ENCODE data around the gene SUPT5H.

SUPT5H gene

DNA sequence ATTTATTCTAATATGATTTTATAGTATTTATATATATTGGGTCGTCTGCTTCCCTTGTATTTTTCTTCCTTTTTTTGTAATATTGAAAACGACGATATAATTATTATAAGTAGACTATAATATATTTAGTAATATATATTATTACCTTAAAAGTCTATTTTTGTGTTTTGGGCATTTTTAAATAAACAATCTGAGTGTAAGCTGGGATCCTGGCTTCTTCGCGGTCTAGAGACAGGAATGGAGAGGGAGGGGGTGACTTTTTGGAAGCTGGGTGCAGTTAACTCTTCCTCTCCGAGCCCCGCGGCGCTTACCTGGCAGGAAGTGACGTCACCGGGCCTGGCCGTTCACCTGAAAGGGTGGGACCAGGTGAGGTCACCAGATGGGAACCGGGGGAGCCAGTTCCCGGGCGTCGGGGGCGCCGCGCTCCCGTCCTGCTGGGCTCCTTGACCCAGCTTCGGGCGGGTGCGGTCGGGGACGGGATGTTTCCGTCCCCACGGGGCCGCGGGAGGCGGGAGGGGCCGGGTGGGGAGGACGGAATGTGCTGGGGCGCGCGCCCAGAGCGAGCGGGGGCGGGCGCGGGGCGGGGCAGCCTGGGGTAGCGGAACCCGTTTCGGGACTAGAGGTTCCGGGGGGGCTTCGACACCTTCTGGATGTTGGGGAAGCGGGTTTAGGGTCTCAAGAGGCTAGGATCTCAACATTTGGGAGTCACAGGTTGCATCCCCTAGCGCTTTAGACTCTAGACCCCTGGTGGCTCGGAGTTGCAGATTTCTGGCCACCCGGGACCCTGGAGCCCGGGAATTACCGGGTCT, 36.0 kb upstream of the SUPT5H start:
- peak; percentile 49 for DNase-seq (ENCODE audit: low read depth)

DNA sequence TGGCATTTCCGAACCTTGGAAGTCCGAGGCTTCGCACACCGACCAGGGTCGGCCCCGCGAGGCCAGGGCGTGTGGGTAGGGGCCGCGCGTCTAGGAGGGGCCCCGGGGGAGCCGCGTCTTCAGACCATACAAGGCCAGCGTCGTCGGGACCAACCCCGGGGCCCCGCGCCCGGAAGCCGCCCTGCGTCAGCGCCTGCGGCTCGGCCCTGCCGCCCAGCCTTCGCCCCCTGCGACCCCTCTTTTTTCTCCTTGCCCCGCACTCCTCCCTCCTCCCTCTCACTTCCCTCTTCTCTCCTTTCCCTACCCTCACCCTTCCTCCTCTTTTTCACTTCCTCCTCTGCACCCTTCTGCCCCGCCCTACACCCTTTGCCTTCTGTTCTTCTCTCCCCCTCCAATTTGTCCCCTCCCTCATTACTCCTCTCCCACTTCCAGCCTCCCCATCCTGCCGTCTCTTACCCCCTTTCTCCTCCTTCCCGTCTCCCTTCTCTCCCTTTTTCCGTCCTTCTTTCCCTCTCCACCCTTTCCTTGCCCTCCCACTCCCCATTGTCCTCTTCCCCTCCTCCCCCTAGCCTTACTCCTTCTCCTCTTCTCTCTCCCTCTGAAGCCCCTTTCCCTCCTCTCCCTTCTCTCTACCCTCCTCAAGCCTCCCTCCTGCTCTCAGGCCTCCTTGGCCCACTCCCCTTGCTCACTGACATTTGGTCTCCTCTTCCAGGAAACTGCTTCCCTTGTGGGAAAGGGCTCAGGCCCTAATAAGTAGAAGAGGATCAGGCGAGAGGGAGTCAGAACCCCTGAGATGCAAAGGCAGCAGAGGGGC, 35.2 kb upstream of the SUPT5H start:
- no peak for DNase-seq (ENCODE audit: low read depth)

DNA sequence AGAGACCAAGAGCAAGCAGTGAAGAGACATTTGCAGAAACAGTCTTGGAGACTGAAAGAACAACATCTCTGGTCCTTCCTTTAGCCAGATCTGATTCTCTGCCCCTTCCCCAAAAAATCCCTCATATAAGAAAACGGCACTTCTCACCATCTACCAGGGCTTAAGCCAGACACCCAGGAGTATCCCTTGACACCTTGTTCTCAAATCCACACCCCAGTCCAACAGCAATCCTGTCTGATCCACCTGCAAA, 34.6 kb upstream of the SUPT5H start:
- DNase-seq (ENCODE audit: low read depth): no peak

DNA sequence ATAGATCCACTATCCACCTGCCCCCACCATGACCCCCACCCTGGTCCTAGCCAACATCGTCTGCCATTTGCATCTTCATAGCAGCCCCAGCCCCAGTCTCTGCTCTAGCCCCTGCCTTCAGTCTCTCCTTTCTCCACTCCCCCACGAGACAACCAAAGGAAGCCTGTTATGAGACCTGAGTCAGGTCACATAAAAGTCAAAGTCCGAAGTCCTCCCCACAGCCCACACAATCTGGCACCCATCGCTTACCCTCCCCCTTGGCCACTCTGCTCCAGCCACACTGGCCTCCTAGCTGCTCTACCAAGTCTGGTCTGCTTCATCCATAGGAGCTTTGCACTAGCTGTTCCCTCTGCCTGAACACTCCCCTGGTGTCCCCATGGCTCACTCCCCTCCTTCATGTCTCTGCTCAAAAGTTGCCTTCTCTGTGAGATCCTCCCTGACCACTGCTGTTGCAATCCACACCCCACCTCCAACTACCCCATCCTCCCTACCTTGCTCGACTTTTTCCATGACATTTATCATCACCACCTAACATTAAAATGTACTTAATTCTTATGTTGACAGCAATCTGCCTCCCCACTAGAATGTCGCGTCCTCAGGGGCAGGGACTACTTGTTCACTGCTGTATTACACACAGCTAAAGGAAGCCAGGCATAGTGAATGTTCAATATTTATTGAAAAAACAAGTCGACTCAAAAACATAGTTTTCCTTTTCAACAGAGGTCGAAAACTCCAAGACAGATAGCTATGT, 34.1 kb upstream of the SUPT5H start:
- DNase-seq (ENCODE audit: low read depth): no peak

DNA sequence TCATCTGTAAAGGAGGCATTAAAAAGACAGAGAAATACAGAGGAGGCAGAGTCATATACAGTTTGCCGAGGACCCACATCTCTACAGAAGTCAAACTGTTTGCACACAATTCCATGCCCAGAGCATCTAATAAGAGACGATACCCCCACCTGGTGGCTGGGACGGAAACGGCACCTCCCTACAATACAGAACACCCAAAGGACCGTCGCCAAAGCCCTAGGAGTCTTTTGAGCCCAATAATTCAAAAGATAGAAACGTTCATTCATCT, 33.6 kb upstream of the SUPT5H start:
- no peak for DNase-seq (ENCODE audit: low read depth)

DNA sequence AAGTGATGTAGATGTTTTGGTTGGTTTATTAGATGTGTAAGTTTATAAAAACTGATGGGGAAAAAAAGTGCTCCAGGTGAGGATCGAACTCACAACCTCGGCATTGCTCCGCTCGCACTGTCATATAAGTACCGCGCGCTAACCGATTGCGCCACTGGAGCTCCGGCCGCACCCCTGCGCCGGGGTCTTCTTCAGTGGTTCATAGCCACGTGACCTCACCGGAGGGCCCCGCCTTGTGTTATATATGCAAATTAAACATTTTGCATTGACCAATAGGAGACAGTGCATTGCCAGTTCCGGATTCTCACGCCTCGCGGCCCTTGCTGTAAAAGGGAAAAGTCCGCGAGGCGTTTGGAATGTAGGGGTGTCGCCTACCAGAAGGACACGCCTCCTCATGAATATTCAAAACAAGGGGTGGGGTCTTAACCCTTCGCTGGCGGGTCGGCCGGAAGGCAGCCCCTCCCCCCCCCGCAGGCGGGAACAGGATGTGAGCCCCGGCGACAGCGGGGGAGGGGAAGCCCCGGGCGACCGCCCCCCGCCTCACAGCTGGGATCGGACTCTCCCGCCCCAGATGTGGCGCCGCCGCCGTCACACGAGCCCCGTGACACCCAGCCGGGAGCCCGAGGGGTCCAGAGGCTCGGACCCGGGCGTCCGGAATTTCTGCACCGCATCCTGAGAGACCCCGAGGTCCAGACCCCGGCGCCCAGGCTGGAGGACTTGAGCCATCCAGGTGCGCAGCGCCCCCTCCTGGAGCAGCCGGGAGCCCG, 33.1 kb upstream of the SUPT5H start, which contains the start of gene PLEKHG2:
Gene PLEKHG2, plus strand, starts transcription at position 570 of the 767 bp plus-strand sequence. CDS start 1,418 bp downstream, outside the sequence.
- peak; percentile 99 for DNase-seq (ENCODE audit: low read depth)

DNA sequence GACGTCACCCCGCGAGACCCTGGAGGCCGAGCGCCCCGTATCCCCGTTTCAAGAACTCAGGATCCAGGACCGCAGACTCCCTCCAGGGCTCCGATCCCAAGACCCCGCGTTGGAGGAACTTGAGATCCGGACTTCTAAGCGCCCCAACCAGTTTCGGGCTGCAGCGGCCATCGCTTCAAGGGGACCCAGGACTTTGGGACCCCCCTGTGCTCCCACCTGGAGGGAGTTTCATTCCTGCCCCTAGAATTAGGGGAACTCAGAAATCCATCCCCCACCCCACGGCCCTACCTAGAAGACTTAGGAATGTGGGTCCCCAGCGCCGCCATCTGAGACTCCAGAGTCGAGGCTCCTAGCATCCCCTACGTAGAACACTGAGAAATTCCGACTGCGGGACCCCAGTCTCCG, 32.5 kb upstream of the SUPT5H start:
- DNase-seq (ENCODE audit: low read depth): no peak

DNA sequence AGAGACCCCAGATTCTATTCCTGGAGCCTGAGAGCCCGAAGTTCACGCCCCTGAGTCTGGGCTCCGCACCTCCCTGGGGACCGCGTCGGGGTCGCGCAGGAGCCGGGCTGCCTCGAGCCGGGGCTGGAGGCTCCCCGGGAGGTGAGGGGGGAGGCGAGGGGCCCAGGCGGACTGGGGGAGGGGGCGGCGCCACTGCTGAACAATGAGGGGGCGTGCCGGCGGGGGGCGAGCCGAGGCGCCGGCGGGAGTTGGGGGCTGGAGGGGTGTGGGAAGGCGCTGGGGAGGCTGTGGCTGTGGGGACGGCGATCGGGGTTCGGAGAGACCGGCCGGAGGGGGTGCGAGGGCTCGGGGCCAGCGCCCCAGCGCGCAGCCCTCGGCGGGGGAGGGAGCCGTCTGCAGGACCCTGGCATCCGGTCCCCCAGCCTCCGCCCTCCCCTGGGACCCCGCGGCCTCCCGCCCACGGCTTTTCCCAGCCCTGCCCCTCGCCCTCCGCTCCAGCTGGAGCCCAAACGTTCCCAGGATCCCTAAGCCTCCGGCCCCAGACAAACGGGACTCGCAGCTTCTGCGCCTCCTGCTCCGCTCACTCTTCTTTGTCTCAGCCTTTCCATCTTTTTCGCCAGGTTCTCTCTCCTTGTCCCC, 32.0 kb upstream of the SUPT5H start:
- DNase-seq (ENCODE audit: low read depth): no peak

DNA sequence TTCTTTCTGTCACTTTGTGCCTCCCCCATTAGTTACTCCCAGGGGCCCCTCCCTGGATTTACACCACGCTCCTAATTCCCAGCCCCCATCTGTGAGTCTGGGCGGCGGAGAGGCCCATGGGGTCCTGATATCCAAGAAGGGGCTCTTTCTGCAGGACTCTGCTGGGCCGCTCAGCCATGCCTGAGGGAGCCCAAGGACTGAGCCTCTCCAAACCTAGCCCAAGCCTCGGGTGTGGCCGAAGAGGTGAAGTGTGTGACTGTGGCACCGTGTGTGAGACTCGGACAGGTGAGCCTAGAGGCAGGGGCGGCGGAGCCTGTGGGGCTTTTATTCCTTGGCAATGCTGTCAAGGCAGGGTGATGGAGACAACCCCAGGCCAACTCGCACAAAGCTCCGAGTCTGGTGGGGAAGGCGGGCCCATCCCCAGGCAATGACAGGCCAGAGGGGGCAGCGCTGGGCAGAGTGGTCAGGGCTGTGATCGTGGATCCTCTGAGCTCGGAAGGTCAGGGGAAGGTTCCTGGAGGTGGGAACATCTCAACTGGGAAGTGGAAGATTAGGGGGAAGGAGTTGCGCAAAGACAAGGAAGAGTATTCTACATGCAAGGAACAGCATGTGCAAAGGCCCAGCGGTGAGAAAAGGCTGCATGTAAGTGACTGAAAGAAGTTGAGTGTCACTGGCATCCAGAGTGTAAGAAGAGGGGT, 31.3 kb upstream of the SUPT5H start:
- no peak for DNase-seq (ENCODE audit: low read depth)

DNA sequence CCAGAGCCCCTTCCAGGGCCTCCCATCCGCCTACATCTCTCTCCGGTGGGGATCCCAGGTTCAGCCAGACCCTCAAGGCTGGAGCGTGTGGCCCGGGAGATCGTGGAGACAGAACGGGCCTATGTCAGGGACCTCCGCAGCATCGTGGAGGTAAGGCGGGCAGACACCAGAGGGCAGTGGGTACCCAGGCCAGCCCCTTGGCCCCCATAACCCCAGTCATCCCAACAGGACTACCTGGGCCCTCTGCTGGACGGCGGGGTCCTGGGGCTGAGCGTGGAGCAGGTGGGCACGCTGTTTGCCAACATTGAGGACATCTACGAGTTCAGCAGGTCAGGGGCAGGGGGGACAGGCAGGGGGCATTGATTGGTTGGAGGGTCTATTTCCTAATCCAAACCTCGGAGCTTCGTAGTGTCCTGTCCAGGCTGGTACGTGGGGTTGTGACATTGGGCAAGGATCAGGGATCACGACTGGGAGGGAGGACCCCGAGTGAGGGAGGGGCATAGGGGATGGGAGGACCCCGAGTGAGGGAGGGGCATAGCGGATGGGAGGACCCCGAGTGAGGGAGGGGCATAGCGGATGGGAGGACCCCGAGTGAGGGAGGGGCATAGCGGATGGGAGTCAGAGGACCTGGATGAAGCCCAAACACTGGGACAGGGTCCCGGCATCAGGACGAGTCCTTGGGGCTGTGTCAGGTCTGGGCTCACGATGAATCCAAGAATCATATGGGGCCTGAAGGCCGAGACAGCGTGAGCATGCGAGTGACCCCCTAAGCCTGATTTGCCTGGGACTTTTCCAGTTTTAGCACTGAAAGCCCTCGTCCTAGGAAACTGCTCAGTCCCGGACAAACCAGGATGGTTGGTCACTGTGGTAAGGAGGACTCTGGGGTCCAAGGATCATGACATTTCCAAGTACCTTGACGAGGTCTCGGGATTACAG, 30.0 kb upstream of the SUPT5H start:
- no peak for DNase-seq (ENCODE audit: low read depth)

DNA sequence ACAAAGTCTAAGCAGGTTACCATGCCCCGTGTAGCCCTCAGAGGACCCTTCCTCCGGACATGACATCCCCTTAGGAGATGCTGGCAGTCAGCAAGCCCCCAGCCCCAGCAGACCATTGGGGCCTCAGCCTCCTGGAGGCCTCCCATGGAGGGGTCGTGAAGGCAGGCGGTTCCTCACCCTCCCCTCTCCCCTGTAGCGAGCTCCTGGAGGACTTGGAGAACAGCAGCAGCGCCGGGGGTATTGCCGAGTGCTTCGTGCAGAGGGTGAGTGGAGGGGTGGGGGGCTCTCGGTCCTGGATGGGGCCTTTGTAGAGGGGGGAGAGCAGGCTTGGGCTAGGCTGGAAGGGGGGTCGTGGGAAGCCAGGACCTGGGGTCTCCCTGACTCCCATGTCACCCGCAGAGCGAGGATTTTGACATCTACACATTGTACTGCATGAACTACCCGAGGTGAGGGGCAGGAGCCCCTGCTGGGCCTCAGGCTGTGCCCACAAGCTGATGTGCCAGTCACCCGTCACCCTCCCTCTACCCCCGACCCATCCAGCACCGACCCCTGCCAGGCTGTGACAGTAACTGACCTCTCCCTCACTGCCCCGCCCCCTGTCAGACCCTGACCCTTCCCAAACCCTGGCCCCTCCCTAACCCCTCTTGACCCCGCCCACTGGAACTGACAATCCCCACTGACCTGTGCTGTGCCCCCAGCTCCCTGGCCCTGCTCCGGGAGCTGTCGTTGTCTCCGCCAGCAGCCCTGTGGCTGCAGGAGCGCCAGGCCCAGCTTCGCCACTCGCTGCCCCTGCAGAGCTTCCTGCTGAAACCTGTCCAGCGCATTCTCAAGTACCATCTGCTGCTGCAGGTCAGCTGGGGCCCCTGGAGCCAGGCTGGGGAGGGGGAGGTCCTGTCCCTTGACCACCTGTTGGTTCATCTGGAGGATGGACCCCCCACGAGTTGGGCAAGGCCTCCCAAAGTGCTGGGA, 28.9 kb upstream of the SUPT5H start:
- DNase-seq (ENCODE audit: low read depth): no peak

DNA sequence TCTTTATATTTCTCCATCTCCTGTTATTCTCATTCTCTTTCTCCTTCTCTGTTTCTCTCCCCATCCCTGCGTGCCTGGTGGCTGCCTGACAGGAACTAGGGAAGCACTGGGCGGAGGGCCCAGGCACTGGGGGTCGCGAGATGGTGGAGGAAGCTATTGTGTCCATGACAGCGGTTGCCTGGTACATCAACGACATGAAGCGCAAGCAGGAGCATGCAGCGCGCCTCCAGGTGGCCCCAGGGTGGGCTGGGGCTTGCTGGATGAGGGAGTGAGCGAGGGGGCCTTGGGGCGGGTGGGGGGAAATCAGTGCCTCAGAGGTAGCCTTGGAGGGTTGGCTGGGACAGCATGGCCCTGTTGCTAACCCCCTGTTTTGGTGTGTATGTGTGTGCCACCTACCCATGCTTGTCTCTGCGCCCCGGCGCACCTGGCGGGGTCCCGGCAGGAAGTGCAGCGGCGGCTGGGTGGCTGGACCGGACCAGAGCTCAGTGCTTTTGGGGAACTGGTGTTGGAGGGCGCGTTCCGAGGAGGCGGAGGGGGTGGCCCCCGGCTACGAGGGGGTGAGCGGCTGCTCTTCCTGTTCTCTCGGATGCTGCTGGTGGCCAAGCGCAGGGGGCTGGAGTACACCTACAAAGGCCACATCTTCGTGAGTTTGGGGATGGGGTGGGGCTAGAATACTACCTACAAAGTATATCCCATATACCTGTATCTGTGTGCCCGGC, 27.8 kb upstream of the SUPT5H start:
- no peak for DNase-seq (ENCODE audit: low read depth)

DNA sequence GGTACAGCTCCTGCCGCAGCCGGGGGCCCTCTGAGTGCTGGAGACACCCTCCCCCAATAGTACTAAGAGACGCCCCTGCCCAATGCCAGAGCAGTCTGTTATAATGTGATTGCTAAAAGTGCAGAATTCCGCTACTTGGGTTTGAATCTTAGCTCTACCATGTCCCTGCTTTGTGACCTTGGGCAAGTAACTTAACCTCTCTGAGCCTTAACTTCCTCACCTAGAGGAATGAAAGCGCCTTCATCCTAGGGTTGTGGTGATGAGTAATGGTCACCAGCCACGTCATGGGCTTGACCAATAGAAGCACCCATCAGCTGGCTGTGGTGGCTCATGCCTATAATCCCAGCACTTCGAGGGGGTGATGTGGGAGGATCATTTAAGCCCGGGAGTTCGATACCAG, 26.4 kb upstream of the SUPT5H start:
- DNase-seq (ENCODE audit: low read depth): no peak

DNA sequence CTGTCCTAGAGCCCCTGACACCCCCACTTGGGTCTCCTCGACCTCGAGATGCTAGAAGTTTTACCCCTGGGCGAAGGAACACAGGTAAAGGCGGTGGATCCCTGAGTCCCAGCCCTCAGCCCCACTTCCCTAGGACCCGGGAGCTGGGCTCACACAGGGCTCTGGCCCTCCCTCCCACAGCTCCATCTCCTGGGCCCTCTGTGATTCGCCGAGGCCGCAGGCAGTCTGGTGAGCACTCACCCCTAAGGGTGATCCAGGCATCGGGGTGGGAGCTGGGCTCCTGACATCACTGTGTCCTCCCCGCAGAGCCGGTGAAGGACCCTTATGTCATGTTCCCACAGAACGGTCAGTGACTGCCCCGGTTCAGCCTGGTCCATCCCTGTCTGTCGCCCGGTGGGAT, 24.6 kb upstream of the SUPT5H start:
- no peak for DNase-seq (ENCODE audit: low read depth)

DNA sequence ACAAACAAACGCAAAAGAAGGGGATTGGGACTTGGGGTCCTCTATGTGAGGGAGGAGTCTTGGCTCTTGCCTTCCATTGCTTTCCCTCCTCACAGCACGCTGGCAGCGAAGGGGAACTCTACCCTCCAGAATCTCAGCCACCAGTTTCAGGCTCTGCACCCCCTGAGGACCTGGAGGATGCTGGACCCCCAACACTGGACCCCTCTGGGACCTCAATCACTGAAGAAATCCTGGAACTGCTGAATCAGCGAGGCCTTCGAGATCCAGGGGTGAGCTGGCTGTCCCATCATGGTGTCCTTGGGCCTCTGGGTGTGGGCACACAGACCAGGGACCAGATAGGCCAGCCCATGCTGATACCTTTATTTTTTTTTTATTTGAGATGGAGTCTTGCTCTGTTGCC, 23.4 kb upstream of the SUPT5H start:
- no peak for DNase-seq (ENCODE audit: low read depth)

DNA sequence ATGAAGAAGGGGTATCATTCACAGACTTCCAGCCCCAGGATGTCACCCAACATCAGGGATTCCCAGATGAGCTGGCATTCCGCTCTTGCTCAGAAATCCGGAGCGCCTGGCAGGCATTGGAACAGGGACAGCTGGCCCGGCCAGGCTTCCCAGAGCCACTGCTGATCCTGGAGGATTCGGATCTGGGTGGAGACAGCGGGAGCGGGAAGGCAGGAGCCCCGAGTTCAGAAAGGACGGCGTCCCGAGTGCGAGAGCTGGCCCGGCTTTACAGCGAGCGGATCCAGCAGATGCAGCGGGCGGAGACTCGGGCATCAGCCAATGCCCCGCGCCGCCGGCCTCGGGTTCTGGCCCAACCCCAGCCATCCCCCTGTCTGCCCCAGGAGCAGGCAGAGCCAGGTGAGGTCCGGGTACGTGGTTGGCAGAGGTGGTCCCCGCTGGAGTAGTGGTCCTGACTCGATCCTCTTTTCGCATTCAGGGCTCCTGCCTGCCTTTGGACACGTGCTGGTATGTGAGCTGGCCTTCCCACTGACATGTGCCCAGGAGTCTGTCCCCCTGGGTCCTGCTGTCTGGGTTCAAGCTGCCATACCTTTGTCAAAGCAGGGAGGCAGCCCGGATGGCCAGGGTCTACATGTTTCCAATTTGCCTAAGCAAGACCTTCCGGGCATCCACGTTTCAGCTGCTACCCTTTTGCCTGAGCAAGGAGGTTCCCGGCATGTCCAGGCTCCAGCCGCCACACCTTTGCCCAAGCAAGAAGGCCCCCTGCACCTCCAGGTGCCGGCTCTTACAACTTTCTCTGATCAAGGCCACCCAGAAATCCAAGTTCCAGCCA, 21.9 kb upstream of the SUPT5H start:
- no peak for DNase-seq (ENCODE audit: low read depth)

DNA sequence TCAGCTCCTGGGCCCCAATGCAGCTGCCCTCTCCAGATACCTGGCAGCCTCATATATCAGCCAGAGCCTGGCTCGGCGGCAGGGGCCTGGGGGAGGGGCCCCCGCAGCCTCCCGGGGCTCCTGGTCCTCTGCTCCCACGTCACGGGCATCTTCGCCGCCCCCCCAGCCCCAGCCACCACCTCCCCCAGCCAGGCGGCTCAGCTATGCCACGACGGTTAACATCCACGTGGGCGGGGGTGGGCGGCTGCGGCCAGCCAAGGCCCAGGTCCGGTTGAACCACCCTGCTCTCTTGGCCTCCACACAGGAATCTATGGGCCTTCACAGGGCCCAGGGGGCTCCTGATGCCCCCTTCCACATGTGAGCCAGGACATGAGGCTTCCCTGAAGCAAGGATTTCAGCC, 20.4 kb upstream of the SUPT5H start:
- no peak for DNase-seq (ENCODE audit: low read depth)

All from stimulated activated CD8-positive, alpha-beta memory T cell treated with anti-CD3 and anti-CD28 coated beads, Interleukin-15, amount 100 ng/mL, for 24 hours (primary cell).